NK-92 (cell line): Measurements from ENCODE around the gene UNK.
"Not testable (repeated sequence)": the region's sequence is repeated elsewhere in the genome, so short reads cannot be mapped to it uniquely, and the experiment has no call there.

Experiments used
- DNase-seq: peaks from one replicate; lab custom pipeline; 2025; ENCODE audit not compliant: unreplicated experiment; lab: John Stamatoyannopoulos, UW

The UNK gene

GRCh38 chr17:75846692-75847613 is 62.3 kb downstream of the UNK start:
- DNase-seq = no peak

- DNase-seq = no peak
Observed at GRCh38 chr17:75847614-75848522, 63.3 kb downstream of the UNK start.

GRCh38 chr17:75848523-75849278 is 64.1 kb downstream of the UNK start:
- no peak for DNase-seq

- DNase-seq = no peak
Observed at GRCh38 chr17:75849279-75849646, 64.7 kb downstream of the UNK start.

GRCh38 chr17:75849724-75850123 is 65.1 kb downstream of the UNK start:
- DNase-seq = no peak

- DNase-seq = no peak
Observed at GRCh38 chr17:75850928-75851692, 66.5 kb downstream of the UNK start.

- DNase-seq = not testable (repeated sequence)
Observed at GRCh38 chr17:75851693-75851991, 67.0 kb downstream of the UNK start.

- DNase-seq = no peak
Observed at GRCh38 chr17:75853433-75853832, 68.8 kb downstream of the UNK start.

- no peak for DNase-seq
Observed at GRCh38 chr17:75854101-75854748, 69.6 kb downstream of the UNK start.

GRCh38 chr17:75854881-75855309 is 70.3 kb downstream of the UNK start:
- no peak for DNase-seq

GRCh38 chr17:75855310-75856061 is 70.9 kb downstream of the UNK start, which contains the start of gene WBP2:
TSS of gene WBP2 (minus strand) at chr17:75855335. CDS start at chr17:75855297, 38 bp downstream.
- peak; percentile 90 for DNase-seq

- no peak for DNase-seq
Observed at GRCh38 chr17:75856062-75856756, 71.6 kb downstream of the UNK start.

GRCh38 chr17:75859358-75859757 is 74.8 kb downstream of the UNK start:
- DNase-seq = not testable (repeated sequence)

GRCh38 chr17:75861927-75862317 is 77.3 kb downstream of the UNK start:
- DNase-seq = no peak

GRCh38 chr17:75864448-75864871 is 79.9 kb downstream of the UNK start:
- no peak for DNase-seq

GRCh38 chr17:75864887-75865286 is 80.3 kb downstream of the UNK start:
- DNase-seq = not testable (repeated sequence)

GRCh38 chr17:75865404-75866188 is 81.0 kb downstream of the UNK start:
- not testable (repeated sequence) for DNase-seq
